GM19395 (cell line): ENCODE measurements around the gene OLFM3.

Source experiments
- ATAC-seq: cut with Tn5 transposase; IDR thresholded peaks from one replicate; pipeline ENCODE4 v1.9.1; 2021; ENCODE audit warnings: mild to moderate bottlenecking, moderate library complexity; ENCODE audit not compliant: unreplicated experiment

OLFM3 gene

DNA sequence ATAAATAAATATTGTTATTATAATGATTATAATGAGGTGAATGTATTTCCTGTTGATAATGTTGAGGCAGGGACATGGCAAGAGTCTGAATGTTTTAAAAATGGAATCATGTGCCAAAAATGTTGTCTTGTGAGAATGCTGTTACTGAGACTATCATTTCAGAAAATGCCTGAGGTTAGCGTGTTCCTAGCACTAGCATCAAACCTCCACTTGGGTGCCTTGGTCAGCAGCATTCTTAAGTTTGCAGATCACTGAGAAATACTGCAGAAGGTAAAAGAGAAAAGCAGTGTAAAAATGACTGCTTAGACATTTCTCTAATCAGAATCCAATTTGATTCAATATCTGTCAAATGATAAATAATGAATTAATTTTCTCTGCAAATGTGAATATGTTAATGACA, 50.8 kb downstream of the OLFM3 start:
- no peak for ATAC-seq

DNA sequence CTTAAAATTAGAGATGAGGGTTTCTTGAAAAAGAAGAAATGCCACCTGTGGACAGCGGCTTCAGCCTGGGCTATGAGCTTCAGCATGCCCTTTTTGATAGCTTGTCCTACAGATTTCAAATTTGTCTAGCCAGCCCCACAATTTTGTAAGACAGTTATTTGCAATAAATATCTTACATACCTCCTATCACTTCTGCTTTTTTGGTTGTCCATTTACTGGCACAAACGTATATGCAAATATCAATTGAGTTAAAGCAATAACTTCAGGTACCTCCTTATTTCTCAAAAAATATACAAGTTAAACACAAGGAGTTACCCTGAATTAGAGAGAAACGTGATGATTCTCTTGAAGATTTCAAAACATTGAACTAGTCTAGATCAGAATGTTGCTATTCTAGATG, 53.5 kb downstream of the OLFM3 start:
- no peak for ATAC-seq

DNA sequence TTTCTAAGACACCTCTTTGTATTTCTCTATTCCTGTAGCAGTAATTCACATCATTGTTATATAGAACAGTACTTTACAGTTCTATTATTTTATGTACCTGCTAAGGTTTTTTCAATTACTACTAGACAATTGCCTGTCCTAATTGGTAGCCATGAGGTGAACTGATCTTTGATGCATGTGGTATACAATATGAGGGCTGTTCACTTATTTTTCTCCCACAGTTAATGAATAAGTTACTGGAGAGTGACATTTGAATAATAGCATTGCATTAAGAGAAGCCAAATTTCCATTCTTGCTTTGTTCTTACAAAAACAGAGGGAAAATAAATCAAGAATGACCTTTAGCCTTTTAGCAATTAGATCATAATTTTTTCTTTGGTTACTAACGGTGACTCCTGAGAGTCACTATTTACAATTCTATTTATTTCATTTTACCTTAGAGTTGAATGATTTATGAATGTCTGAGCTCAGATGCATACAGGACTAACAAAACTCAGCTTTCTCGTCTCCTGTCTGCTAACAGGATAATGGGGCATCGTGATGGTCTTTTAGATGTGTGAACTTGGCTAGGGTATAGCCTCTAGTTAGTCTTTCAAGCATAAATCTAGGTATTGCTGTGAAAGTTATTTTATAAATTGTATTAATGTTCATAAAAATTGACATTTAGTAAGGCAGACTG, 54.1 kb downstream of the OLFM3 start:
- ATAC-seq = no peak

DNA sequence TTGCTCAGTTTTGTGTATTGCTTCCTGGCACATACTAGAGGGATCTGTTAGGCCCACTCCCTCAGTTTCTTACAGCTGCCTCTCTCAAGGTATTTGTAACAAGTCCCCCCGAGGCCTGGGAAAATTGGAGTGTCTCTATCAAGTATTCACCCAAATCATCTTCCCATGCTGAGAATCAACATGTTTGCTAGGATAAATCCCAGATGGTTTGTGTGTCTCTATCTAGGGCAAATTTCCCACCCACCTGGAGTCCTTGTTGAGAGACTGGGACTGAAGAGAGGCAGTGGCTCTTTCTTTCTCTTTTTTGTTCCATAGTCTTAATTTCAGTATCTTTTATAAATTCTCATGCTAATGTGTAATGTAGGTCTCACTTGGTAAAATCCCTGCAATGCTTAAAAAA, 58.0 kb downstream of the OLFM3 start:
- ATAC-seq = no peak

DNA sequence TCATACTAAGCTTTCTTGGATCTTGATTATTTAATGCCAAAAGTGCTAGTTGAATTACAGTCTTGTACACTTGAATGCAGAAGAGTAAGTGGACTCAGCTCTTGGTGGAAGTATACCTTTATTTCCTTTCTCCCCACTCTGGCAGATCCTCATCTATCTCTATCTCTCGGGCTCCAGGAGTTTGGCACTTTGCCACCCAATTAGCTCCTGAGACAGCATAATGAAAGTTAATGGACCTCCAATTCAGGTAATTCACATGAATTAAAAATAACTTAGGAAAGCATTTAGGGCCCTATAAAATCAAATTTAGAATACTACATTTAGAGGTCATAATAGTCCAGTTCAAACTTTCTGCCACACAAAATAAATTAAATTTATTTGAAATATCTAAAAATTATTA, 67.4 kb downstream of the OLFM3 start:
- no peak for ATAC-seq

DNA sequence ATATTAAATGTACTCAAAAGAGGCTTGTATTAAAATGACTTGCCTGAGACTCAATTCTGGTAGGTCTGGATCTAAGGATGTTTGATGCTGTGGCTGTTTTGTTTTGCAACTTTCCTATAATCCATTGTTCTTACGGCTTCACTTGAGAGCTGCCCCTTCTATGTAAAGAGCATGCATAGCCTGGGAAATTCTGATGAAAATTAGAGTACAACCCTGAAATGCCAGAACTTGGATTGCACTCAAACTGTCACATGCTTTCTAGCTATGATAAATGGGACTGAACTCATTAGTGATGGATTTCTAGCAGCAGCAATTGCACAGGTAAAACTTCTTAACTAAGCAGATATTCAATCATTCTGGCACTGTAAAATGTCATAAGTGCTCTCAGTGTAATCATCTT, 67.9 kb downstream of the OLFM3 start:
- no peak for ATAC-seq

DNA sequence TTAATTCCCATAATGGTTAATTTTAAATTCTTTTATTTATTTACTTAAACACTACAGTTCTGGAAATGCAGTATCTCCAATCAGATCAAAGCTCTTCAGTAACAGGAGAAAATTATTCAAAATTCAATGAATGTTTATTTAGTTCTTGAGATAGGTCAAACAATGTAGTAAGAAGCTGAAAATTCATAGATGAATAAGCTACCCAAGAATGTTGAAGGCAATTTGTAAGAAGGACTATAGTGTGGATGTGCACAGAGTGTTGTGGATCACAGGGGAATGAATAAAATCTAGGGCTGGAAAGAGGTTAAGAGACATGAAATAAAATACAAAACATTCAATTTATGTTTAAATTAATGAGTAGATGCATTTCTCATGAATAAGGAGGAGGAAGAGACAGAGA, 72.0 kb downstream of the OLFM3 start:
- no peak for ATAC-seq

DNA sequence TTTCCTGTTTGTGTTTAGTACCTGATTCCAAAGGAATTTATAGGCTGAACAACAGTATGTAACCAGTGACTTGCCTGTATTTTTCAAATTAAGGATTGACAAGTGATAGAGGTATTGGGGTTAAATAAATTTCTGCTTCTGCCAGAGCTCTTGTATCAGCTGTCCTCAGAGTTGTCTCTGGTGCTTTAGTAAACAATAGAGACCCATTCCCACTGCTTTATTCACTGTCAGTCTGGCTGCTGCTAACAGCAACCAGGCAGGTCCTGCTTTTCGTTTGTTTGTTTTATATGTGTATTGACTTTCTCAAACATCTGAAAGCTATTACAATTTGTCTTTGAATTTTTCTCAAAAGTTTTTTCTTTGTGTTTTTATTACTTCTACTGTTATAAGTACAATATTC, 76.1 kb downstream of the OLFM3 start:
- no peak for ATAC-seq

DNA sequence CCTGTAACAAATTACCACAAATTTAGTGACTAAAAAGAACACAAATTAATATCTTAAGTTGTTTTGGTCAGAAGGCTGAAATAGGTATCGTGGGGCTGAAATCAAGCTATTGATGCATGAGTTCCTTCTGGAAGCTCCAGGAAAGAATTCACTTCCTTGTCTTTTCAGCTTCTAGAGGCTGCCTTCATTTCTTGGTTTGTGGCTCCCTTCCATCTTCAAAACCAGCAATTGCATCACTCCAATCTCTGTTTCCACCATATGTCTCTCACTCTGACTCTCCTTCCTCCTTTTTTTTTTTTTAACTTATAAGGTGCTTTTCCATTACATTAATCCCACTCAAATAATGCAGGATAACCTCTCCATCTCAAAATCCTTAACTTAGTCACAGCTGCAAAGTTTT, 78.4 kb downstream of the OLFM3 start:
- ATAC-seq = no peak

DNA sequence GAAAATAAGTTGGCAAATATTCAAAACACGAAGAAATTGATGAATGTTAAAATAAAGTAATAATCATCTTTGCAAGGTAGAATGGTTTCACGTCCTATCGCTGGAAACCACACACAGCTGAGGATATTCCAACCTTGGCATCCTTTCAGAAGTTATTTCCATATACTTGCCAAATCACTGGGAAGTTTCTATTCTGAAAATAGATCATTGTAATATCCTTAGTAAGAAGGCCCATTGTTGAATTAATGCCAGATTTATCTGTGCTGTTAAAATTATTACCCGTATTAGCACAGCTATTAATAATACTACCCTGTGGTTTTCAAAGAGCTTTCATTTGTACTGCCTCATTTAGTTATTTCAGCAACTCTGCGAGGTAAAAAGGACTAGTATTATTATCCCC, 81.1 kb downstream of the OLFM3 start:
- no peak for ATAC-seq

DNA sequence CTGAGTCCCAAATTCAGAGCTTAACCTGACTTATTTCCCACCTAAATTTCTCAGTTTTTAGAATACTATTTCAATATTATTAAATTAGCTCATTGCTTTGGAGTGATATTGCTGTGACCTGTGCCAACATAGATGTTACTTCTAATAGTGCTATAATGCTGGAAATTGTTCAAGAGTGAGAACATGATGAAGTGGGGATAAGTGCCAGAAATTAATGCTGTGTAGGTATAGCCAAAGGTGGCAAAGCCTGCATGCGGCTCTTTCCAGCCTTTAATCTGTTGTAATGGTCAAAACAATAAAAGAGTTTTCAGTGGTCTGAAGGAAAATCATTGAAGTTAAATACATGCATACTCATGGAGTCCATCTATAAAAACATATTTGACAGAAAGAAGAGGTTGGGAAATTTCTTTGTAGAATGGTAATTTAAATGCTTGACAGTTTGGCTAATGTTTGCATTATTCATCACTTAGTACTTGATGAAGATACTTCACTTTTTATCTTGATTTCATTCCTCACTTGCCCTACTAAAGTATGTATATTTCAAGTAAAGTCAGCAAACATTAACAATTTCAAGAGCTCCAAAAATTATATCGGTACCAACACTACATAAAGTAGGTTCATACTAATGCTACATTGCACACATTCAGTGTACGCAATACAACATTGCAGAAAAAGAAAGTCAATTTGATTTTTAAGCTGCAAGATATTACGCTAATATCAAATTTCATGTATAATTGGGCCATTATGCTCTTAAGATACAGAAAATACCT, 82.1 kb downstream of the OLFM3 start:
- ATAC-seq = no peak

DNA sequence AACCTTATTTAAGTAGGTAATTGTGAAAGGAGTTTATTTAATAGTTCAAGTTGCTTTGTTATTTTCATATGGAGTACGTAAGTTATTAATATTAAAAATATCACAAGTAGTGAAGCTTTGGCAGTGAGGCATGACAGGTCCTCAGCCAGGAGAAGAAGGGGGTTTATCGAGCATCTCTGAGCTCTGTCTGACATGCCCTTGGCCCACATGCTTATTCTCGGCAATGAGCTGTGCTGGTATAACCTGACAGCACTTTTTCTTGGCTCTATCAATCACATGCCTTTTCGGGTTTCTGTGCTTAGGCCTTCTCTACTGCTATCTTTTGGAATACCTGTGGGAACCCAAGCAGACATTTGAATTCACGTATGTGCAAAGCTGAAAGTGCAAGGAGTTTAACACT, 84.8 kb downstream of the OLFM3 start:
- no peak for ATAC-seq

DNA sequence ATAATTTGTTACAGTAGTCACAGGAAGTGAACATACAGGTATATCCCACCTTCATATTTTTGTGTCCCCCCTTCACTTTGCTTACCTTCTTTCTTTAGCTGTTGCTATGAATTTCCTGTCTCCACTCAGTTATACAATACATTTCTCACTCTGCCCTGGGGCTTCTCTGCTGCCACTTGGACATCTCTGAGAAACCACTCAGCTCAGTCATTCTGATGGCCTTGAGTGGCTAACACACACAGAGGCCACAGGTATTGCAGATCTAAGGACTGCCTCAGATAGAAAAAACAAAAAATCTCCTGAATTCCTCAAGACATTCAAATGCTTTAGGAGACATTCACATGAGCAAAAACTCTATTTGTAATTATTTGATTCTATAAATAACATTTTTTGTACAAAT, 87.7 kb downstream of the OLFM3 start:
- ATAC-seq = no peak

DNA sequence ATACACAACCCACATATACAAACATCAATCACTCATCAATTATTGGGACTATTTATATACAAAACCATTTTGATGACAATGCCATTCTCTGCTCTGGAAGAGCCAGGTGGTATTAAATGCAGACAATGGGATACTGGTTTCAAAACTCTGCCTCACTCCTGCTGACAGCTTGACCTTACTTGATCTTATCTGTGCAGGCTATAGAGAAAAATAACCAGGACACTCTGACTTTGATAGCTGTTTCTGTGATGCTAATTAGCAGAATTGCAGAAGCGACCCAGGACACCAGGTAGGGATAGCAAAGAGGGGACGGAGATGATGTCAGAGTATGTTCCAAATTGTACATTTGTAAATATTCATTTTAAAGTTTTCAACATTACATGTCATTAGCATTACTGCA, 89.5 kb downstream of the OLFM3 start:
- ATAC-seq = no peak

DNA sequence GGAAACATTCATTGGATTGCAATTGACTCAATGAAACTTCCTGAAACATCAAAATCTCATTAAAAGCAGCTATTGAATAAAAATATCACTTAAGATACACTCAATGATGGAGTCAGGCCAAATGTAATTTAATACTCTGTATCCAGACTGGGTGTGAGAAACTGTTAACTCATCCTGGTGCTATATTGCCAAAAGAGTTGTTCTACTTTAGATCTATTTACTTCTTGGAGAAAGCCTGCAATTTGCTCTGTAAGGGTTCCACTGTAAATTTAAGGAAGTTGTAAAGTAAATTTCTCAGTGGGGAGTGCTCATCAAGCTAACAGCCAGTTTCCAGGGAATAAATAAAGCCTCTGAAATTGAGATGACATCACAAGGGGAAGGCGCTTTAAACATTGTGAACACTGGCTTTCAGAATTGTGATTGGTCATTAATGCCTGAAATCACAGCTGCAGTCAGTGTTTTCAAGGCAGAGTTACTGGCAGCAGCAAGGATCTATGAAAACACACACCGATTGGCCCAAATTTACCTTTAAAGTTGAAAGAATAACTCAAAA, 91.4 kb downstream of the OLFM3 start:
- ATAC-seq = no peak

DNA sequence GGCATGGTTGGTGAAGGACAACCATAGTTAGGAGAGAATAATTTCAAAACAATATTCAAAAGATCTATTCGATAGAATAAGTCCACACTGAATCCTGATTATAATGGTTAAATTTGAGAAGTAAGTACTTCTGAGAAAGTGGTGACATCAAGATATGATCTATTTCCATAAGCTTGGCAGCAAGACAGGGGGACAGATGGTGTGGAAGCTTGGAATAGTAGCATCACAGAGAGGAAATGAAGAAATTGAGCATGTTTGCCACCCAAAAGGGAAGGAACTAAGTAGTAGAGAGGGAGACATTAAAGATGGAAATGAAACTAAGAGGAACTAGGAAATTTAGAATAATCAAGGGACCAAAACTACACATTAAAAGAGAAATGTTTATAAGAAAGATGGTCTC, 94.5 kb downstream of the OLFM3 start:
- no peak for ATAC-seq

DNA sequence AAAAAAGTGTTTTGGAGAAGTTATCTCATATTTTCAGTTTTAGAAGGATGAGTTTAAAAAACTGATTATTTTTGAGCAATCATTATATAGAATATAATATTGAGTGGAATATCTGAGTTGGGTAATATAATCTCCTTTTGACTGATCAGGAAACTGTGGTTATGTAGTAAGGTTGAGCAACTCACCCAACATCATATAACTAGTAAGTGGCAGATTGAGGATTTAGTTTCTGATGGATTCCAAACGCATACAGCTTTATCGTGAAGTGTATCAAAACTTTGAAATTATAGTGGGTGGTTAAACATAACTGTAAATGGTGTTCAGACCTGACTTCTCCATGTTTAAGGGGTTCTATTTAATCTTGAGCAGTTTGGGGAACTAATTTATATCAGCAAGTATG, 98.6 kb downstream of the OLFM3 start:
- no peak for ATAC-seq

DNA sequence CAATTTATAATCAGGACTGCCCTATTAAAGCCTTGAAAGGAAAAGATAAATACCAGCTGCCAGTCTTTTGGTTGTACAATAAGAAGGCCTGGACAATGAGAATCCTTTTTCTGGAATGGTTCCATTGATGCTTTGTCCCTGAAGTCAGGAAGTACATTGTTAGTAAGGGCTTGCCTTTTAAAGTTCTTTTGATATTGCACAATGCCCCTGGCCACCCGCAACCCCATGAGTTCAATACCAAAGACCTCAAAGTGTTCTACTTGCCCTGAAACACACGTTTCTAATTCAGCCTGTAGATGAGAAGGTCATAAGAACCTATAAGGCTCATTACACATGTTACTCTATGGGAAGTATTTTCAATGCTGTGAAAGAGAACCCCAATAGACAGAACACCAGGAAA, 112.1 kb downstream of the OLFM3 start:
- no peak for ATAC-seq

DNA sequence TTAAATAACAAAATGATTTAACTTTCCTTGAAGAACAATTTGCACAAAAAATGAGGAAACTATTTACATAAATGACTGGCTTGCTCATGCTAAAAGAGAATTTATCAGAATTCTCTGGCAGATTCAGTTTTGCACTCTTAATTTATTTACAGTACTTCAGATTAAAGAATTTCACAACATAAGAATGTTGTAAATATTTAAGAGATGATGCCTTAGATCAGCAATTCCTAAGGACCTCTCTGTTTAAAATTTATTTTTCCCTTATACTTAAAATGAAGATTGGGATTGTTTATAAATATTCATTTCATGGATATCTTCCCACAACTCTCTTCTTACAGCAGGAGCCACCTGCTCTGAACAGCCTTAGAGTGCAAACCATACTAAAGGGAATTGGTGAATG, 120.8 kb downstream of the OLFM3 start:
- ATAC-seq = no peak

DNA sequence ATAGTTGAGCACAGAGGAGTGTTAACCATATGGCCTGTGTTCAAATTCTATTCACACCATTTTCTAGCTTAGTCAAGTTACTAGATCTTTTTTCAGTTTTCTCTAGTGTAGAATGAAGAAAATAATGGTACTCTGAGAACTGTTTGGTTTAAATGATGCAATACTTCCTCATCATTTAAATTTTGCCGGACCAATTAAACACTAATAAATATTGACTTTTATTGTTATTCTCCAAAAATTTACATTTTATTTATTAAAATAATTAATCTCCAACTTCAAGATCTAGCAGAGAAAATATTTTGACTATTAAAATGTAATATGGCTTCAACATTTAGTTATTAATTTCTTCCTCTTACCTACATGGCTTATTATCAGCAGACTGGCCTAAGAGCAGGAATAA, 123.1 kb downstream of the OLFM3 start:
- no peak for ATAC-seq

DNA sequence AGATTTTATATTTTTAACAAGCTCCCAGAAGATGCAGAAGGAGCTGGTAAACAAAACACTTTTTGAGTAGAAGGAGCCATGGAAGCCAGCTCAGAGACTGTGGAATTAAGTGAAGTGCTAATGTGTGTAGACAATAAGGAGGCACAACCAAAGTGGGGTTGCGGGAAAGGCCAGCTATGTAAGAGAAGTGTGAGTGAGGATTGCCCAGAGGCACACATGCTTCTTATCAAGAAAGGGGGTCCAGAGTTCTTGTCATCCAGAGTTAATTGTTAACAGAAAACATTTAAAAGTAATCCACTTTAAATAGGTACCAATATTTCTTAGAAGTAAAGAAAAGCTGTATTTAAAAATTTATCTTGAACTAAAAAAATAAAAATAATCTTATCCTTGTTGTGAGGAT, 136.8 kb downstream of the OLFM3 start:
- ATAC-seq = no peak

DNA sequence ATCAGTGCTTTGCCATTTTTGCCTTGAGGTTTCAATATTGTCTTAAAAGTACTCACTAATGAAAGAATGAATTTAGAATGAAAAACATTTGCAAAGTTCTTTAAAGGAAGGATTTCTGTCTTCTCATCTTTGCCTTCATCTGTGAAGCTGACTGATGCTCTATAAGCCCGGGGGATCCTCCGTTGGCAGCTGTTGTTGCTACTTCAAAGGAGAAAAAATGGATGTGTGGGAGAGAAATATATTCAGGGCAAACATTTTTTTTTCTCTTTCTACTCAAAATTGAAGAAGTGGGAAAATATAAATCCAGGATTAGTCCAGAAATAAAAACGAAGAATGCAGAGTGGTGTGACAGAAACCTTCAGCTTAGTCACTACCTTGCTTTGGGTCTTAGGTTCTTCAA, 142.5 kb downstream of the OLFM3 start:
- no peak for ATAC-seq

DNA sequence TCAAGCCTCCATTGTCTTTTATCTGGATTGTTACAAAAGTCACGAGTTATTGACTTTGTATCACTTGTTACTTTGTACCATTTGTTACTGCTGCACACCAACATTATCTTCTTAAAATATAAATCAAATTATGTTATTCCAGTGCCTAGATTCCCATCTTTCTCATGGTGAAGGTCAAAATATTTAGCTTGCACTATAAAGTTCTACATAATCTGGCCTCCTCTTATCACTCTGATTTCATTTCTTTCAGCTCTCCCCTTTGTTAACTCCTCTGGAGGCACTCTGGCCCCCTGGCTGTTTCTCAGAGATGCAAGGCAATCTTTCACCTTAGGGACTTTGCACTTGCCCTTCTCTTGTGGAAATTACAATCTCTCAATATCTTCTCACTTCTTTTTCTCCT, 143.8 kb downstream of the OLFM3 start:
- ATAC-seq = no peak
